ENCODE results near the gene LRFN3.

GRCh38 chr19:35929876-35930275 is 6.3 kb upstream of the LRFN3 start:
- no peak for TF ChIP-seq POLR2AphosphoS5 (IDR thresholded peaks at IDR 0.05)
- TF ChIP-seq CTCF (IDR thresholded peaks at IDR 0.05): no peak
- TF ChIP-seq EP300 (IDR thresholded peaks at IDR 0.05): no peak
